HG02678 (cell line): ENCODE results near the gene ANKS1A.

ENCODE experiments used
- ATAC-seq: cut with Tn5 transposase; IDR thresholded peaks from one replicate; pipeline ENCODE4 v1.9.1; 2021; ENCODE audit warnings: mild to moderate bottlenecking, moderate library complexity; ENCODE audit not compliant: unreplicated experiment

Gene ANKS1A

DNA sequence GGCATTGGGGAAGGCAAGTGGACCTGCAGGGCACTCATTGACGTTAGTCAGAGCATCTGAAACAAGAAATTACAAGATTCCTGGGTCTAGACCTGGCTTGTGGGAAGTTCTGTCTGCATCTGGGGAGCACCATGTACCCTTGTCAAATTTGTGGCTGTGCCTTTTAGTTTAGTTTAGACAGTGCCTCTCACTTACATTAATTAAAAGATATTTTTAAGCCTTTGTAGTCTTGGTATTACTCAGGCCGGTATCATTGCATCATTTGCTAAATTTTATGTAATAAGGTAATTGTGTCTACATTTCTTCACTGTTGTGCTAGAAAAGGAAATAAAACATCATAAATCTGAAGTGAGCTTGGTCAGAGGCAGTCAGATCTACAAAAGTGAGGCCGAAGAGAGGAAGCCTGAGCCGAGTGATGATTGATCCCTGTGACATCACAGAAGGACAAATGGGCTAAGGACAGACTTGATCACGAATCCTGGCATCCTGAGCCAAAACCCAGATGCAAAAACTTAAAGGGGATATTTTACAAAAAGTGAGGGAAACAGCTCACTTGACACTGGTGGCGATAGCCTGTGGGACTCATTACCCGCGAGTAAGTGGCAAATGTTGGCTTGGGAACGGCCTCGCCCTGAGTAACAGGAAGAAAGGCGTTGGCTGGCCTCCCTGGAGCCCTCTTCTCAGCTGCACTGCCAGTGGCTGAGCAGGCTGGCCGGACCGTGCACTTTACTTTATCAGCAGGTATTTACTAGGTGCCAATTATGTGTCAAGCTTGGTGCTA, 145.5 kb downstream of the ANKS1A start:
- ATAC-seq, result no peak

DNA sequence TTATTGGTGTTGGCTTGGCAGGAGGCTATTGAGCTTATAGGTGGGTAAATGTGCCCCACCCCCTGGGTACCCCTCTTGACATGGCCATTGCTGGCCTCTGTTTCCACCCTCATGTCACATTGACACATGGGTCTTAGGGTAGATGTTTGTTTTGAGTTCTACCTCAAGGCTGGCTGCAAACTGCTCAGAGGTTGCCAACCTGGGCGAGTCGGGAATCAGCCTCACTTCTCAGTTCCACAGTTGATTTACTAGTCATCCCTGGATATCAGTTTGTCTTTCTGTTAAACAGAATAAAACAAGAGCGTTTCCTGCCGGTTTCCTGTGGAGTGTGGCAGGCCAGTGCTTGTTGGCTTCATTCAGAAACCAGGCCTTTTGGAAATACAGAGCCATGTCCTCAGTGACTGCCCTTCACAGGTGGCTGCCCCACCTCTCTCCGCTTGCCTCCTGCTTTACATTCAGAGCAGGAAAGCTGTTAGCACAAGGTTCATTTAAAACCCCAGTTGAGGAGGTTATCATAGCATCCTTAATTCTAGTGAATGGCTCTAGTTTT, 146.5 kb downstream of the ANKS1A start:
- ATAC-seq, result no peak

DNA sequence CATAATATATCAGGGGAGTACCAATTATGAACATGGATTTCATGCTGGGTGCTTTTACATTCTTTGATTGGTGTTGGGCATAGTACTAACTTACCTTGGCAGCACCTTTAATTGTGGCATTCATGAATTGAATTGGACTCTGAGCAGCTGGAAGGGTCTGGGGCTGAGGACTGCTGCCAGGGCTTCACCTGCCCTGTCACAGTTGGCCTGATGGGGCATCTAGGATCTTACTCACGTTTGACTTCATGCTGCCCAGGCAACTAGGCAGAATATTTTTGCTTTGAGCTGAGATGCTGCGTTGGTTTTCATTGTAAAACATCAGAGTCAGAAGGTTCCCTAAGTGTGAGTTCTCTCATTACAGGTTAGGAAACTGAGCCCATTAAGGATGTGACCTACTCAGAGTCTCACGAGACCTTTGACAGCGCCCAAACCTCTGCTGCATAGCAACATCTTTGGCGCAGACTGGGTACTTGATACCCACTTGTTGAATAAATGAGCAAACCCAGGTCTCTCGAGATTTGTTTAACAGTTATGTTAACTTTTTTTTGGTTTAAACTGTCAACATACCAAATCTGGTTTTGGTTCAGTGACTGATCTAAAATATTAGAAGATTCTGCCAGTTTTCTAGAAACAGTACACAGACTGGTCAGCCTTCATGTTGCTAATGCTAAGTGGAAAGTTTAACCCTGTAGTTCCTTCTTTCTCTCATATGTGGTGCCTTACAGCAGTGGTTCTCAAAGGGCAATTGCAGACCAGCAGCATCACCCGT, 147.2 kb downstream of the ANKS1A start:
- ATAC-seq, result no peak

- no peak for ATAC-seq
Observed at GRCh38 chr6:35036828-35037663, 148.0 kb downstream of the ANKS1A start.

- ATAC-seq, result no peak
Observed at GRCh38 chr6:35037664-35038038, 148.6 kb downstream of the ANKS1A start.

GRCh38 chr6:35038076-35038475, 149.0 kb downstream of the ANKS1A start:
- no peak for ATAC-seq

DNA sequence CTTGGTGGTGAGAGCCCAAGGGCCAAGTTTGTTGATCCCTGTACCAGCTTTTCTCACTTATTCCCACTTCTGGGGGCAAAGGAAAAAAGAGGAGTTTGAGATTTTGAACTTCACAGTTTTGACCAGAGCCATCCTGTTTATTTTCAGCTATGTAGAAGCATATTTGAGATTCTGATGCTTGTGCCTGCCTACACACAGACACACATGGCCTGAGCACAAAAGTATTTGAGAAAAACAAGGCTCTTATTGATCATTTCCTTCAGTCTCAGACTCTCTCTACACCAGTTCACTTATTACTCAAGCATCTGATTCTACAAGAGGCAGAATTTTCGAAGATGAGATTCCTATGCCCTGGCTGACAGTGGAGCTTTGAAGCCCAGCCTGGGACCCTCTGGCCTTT, 151.3 kb downstream of the ANKS1A start:
- ATAC-seq, result no peak

DNA sequence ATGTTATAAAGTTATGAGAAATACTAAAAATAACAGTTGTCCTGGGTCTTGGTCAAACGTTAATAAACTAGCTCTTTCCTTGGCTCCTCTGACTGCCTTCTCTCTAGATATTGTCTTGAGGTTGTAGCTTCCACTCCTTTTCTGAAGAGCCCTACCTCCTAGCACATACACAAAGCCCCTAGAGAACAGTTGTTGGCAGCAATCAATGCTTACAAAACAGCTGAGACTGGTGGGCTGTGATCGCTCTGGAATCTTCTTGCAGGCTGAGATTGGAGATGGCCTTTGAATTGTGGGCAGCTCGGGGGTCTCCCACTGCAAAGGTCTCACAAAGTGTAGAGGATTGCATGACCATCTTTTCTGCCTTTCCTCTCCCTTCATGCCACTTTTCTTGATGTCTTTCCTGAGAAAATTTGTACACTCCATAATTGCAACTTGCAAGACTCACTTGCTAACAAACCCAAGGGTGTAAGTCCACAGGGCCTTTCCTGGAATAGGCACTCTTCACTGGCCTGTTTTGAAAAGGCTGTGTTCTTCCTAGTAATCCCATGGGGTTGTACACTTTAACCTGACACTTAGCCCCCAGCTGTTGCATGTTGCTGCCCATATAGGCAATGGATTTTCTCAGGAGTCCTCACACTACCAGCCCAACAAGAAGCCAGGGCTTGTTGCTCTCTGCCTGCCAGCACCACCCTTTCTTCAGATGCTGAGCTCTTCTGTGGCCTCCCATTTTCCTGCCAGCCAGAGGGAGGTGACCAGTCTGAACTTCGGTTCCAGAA, 152.2 kb downstream of the ANKS1A start:
- no peak for ATAC-seq

DNA sequence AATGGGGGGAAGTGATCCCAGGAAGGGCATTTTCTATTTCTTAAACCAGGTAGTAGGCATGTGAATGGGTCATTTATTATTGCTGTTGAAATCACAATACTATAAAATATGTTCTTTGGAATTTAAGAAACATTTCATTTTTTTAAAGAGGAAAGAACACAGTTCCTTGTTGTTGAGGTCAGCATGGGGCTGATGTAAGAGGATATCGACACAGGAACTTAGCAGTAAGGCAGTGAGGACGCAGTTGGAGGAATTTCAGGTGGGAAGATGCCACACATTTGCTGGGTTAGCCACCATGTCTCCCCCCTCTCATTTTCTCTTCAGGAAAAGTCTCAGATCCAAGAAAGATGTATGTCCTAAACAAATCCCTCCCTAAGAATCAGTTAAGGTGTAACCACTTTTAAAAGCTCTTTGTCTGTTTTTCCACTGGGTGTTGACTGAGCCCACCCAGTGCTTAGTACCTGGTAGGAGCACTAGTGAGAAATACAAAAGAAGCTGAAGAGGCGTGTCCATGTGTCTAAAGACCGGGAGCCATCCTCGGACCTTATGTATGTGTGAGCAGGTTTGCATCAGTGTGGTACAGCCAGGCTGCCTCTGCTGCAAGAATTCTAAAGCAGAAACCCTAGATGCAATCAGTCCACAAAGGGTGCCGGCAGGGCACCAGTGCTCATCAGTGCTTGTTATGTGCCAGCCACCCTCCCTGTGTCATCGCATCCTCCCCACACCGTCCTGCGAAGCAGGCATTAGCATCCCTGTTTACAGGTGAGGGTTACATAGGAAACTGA, 153.2 kb downstream of the ANKS1A start:
- no peak for ATAC-seq

DNA sequence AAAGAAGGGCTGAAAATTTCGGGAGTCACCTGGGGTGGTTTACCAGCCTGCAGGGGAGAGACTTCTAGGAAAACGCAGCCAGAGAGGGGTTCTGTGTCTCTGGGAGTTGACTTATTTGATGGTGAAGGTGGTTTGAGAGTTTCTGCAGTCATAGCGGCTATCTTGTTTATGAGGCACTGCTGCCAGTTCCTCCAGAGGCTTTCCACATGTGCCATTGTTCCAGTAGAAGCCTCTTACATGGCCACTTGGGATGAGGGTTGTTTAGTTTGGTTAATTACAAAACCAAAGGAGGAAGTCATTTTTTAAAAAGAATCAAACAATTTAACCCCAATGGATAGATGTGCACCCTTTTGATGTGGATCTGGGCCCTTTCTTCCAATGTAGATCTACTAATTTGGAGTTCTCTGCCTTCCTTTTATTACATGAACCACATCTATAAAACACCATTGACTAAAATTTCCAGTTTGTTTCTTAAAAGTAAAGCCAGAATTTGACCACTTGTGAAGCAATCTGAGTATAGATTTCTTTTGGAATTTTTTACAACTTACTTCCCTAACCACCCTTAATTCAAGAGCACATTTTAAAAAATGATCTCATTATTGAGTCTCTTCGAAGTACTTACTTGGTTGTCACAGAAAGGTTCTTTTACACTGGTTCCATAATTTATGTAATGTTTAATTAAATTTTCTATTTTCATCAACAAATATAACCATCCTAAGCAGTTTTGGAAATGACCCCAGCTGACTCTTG, 154.5 kb downstream of the ANKS1A start:
- no peak for ATAC-seq

DNA sequence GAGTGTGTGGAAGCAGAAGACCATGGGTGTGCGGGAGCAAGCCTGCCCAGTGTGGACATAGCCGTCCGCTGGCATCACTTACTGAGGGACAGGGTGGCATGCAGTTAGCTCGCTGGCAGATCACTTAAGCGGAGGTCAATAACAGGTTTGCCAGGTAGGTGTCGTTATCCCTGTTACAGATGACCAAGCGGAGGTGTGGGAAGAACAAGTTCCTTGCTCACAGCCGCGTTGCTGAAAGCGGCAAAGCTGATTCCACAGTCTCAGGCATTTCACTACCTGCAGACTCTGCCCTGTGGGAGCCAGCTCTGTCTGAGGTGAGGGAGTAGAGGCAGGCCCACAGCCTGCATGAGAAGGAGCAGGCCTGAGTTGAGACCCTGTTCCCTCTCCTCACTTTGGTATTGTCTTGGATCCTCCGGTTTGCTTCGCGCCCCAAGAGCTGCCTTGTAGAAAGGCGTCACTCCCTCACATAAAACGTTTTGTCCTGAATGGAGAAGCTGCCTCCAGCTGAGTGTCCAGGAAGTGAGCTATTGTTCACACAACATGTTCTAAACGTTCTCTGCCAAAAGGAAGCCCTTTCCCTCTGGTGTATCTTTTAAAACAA, 155.2 kb downstream of the ANKS1A start:
- ATAC-seq, result no peak

DNA sequence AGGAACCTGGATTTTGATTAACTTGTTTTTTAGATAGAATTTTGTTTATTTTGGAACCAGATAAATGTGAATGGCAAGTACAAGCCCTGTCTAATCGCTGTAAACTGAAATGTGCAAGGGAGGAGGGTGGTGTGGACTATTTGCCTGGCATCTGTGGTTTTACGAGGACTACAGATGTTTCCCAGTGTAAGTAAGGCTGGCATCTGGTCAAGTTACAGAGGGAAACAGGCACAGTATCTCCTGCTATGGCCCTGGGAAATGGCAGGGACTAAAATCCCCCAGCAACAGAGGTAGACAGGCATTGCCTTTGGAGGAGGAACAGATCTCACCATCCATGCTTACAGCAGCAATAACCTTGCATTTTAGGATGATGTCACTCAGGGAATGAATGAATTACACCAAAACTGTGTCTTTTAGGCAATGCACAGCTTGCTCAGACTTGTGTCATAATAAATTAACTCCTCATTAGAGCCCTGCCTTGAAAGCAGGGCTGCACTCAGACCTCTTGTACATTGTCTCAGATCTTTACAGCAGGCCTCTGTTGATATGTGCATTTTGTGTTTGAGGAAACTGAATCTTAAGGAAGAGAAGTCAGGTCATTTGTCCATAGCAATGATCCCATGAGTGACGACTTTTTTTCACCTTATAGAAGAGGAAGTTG, 155.8 kb downstream of the ANKS1A start:
- ATAC-seq, result no peak

- ATAC-seq, result no peak
Observed at GRCh38 chr6:35046103-35046502, 157.0 kb downstream of the ANKS1A start.

GRCh38 chr6:35046862-35047261, 157.8 kb downstream of the ANKS1A start:
- no peak for ATAC-seq

- ATAC-seq, result no peak
Observed at GRCh38 chr6:35047265-35048011, 158.4 kb downstream of the ANKS1A start.

DNA sequence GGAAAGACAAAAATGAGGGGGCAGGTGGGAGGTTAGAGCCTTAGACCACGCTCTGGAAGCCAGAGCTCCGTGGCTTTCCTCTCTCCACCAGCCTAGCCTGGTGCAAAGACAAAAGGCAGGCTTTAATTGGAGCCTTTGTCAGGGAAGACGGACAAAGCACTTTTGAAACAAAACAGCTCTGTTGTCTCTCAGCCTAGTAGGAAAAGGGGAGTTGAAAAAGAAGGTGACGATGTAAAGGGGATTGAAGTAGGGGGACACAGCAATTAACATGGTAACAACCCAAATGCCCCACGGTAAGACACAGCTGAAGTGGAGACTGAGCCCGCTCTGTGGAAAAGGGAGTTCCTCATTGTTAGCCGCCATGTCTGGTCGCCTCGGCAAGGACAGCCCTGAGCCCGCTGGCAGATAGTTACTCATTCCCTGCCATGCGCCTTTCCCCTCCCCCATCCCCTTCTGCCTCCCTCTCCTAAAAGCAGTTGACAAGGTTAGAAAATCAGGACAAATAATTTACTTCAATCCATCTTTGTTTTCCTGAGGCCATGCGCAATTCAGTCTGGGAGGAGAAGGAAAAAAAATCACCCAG, 159.1 kb downstream of the ANKS1A start:
- ATAC-seq, result no peak

- ATAC-seq, result no peak
Observed at GRCh38 chr6:35048631-35049083, 159.6 kb downstream of the ANKS1A start.
